OCI-LY7 (cell line): ENCODE measurements around the gene KRT73.

Source experiments
- EZH2phosphoT487 ChIP-seq: fragments of 200-600 bp; sonication (generic); IDR thresholded peaks from 2 replicates; pipeline ENCODE4 v1.6.1; 2018; ENCODE audit warnings: low read depth, borderline replicate concordance, mild to moderate bottlenecking, mixed run types, antibody characterized with exemption, low read length, moderate library complexity, mixed read lengths
- TF ChIP-seq, protein P1 (sequence below): fragments of 200-600 bp; sonication (generic); conservative IDR thresholded peaks from 2 replicates; pipeline ENCODE4 v1.5.1; 2014; ENCODE audit warnings: mild to moderate bottlenecking, antibody characterized with exemption, low read length, moderate library complexity, mixed read lengths

- TF ChIP-seq, protein P1, sequence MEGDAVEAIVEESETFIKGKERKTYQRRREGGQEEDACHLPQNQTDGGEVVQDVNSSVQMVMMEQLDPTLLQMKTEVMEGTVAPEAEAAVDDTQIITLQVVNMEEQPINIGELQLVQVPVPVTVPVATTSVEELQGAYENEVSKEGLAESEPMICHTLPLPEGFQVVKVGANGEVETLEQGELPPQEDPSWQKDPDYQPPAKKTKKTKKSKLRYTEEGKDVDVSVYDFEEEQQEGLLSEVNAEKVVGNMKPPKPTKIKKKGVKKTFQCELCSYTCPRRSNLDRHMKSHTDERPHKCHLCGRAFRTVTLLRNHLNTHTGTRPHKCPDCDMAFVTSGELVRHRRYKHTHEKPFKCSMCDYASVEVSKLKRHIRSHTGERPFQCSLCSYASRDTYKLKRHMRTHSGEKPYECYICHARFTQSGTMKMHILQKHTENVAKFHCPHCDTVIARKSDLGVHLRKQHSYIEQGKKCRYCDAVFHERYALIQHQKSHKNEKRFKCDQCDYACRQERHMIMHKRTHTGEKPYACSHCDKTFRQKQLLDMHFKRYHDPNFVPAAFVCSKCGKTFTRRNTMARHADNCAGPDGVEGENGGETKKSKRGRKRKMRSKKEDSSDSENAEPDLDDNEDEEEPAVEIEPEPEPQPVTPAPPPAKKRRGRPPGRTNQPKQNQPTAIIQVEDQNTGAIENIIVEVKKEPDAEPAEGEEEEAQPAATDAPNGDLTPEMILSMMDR, result no peak; the same call in 1 of the 2 replicates
- TF ChIP-seq EZH2phosphoT487, result no peak
Observed at GRCh38 chr12:52667509-52667908, 49.1 kb upstream of the KRT73 start.
